HepG2 (cell line): ENCODE data around the gene ZNF30. TPM values are rescaled to one million over a fixed set of nuclear protein-coding genes. Genes with fewer than 3 reads are reported as not detected.

Source experiments
- AGO2 ChIP-seq: fragments of 200-400 bp; formaldehyde crosslinking; optimal IDR thresholded peaks from 2 replicates; pipeline ENCODE3; 2017; ENCODE audit warnings: mild to moderate bottlenecking, low read depth, low read length, moderate library complexity
- CSRNP2 ChIP-seq: sonication (generic); formaldehyde crosslinking; conservative IDR thresholded peaks from 2 replicates; pipeline ENCODE4 v1.8.0; 2022; ENCODE audit warnings: low read depth, missing genetic modification reagents
- EP300 ChIP-seq, 3 experiments: sonication (generic) in 1 of 3; formaldehyde crosslinking in 1 of 3; IDR thresholded peaks; 2 replicates each; pipeline versions ENCODE4 v1.5.1 to v1.6.1; 2011 to 2020; ENCODE audit warnings: low read depth in 2 of 3, low read length in 2 of 3, borderline replicate concordance in 1 of 3, improper control_type of control experiment in 1 of 3, mild to moderate bottlenecking in 1 of 3, missing genetic modification reagents in 1 of 3, moderate library complexity in 1 of 3
- ETV6 ChIP-seq: sonication (generic); formaldehyde crosslinking; conservative IDR thresholded peaks from 2 replicates; pipeline ENCODE4 v1.4.0; 2020; ENCODE audit warnings: missing genetic modification reagents
- JUND ChIP-seq: sonication (generic); formaldehyde crosslinking; IDR thresholded peaks from 2 replicates; pipeline ENCODE4 v1.8.0; 2022; ENCODE audit warnings: mild to moderate bottlenecking, missing genetic modification reagents
- KDM2A ChIP-seq: sonication (generic); formaldehyde crosslinking; IDR thresholded peaks from 2 replicates; pipeline ENCODE4 v1.4.0; 2020; ENCODE audit warnings: low read depth, missing genetic modification reagents, borderline replicate concordance
- KLF6 ChIP-seq: IDR thresholded peaks from 2 replicates; pipeline ENCODE4 v1.8.0; 2016; ENCODE audit warnings: missing biosample characterization, missing genetic modification reagents
- MBNL3 ChIP-seq: fragments of 250-450 bp; sonication (Bioruptor Pico); conservative IDR thresholded peaks from 2 replicates; pipeline ENCODE4 v1.8.0; 2022; ENCODE audit warnings: mild to moderate bottlenecking, inconsistent platforms
- MXD3 ChIP-seq: IDR thresholded peaks from 2 replicates; pipeline ENCODE4 v1.6.1; 2016; ENCODE audit warnings: mild to moderate bottlenecking, missing biosample characterization, missing genetic modification reagents
- MXD4 ChIP-seq: IDR thresholded peaks from 2 replicates; pipeline ENCODE4 v1.6.1; 2016; ENCODE audit warnings: mild to moderate bottlenecking, missing biosample characterization, missing genetic modification reagents
- NFRKB ChIP-seq: fragments of 450-650 bp; IDR thresholded peaks from 2 replicates; pipeline ENCODE4 v1.6.1; 2017
- RARA ChIP-seq: IDR thresholded peaks from 2 replicates; pipeline ENCODE4 v1.6.1; 2016; ENCODE audit warnings: missing genetic modification reagents, missing compliant biosample characterization
- RERE ChIP-seq: IDR thresholded peaks from 2 replicates; pipeline ENCODE4 v1.6.1; 2016; ENCODE audit warnings: low read depth, missing genetic modification reagents, missing compliant biosample characterization
- THAP11 ChIP-seq: IDR thresholded peaks from 2 replicates; pipeline ENCODE4 v1.6.1; 2016; ENCODE audit warnings: missing biosample characterization, missing genetic modification reagents
- ZBTB43 ChIP-seq: sonication (generic); formaldehyde crosslinking; conservative IDR thresholded peaks from 2 replicates; pipeline ENCODE4 v1.4.0; 2020; ENCODE audit warnings: missing genetic modification reagents
- ZNF317 ChIP-seq: sonication (generic); formaldehyde crosslinking; IDR thresholded peaks from 2 replicates; pipeline ENCODE4 v1.5.0; 2020; ENCODE audit warnings: mild to moderate bottlenecking, missing genetic modification reagents
- ZNF326 ChIP-seq: sonication (generic); formaldehyde crosslinking; IDR thresholded peaks from 2 replicates; pipeline ENCODE4 v1.4.0; 2020; ENCODE audit warnings: missing genetic modification reagents, borderline replicate concordance
- ZNF331 ChIP-seq: sonication (generic); formaldehyde crosslinking; IDR thresholded peaks from 2 replicates; pipeline ENCODE4 v1.4.0; 2020; ENCODE audit warnings: missing genetic modification reagents
- ZNF615 ChIP-seq: sonication (generic); formaldehyde crosslinking; IDR thresholded peaks from 2 replicates; pipeline ENCODE4 v1.5.0; 2020; ENCODE audit warnings: mild to moderate bottlenecking, missing genetic modification reagents, borderline replicate concordance
- polyA plus RNA-seq, 8 experiments: library from polyadenylated mRNA; depleted of rRNA in 3 of 8; stranded (reverse) in 7 of 8; unstranded in 1 of 8; fragments of >200 nt; fragmentation: Illumina TruSeq in 4 of 8; extraction: Trizol in 4 of 8; gene quantifications; 2 replicates each; pipeline versions ENCODE4 v1.2.1 to v1.2.3, GENCODE V29; 2011 to 2016; ENCODE audit warnings: low read depth in 4 of 8, missing spikeins in 1 of 8, mixed read lengths in 1 of 8; ENCODE audit not compliant: insufficient read depth in 1 of 8
- total RNA-seq, 5 experiments: library from RNA; depleted of rRNA; stranded (reverse); fragments of >200 nt; fragmentation: Illumina TruSeq; extraction: Trizol; gene quantifications; 2 replicates each; pipeline ENCODE4 v1.2.3, GENCODE V29; 2016; ENCODE audit warnings: low read depth in 1 of 5
- TF ChIP-seq, protein P1 (sequence below): IDR thresholded peaks from 2 replicates; pipeline ENCODE4 v1.6.1; 2016; ENCODE audit warnings: missing genetic modification reagents, missing compliant biosample characterization
- TF ChIP-seq, protein P2 (sequence below): sonication (generic); formaldehyde crosslinking; IDR thresholded peaks from 2 replicates; pipeline ENCODE4 v1.8.0; 2023; ENCODE audit warnings: mild to moderate bottlenecking, missing genetic modification reagents

The ZNF30 gene
- total and polyA plus RNA-seq, 2 of the 13 experiments (the other 11 are each of a cell fraction or from before 2014, with no cell fraction given), result 2.3 to 4.4 TPM

DNA sequence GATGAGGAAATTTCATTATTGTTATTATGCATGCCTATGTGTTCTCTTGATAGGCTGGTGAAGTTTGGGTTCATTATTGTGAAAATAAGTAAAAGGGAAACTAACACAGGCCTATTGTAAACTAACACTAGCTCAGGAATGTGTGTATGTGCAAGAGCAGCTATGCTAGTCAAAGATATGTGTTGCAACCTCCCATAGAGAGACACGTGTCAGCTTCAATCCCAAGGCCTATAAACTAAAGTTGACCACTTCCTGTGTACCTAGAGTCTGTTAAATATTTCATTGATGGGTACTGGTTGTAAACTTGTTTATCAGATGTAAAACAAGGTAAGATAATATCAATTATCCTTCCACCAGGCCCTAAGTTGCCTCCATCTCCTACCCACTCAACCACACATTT is 44.7 kb upstream of the ZNF30 start (continued):
- TF ChIP-seq ZNF317 (CRISPR knock-in tag) (no peak), CSRNP2 (no peak), ETV6 (no peak), JUND (0 out of 2 replicates have a peak, but pooled peaks have one; percentile 7), NFRKB (no peak), ZNF331 (CRISPR knock-in tag) (peak; percentile 37; the same call in 1 of the 2 replicates), EP300 (IDR thresholded peaks at IDR 0.05; ENCODE audit: low read depth in 2 of 2, low read length in 2 of 2) (peak in 1 of 2 experiments; percentile 50; a peak in 1 of 4 replicates), EP300 (CRISPR knock-in tag; IDR thresholded peaks at IDR 0.05; ENCODE audit: borderline replicate concordance) (0 out of 2 replicates have a peak, but pooled peaks have one; percentile 15), ZBTB43 (CRISPR knock-in tag) (peak; percentile 91), MBNL3 (CRISPR knock-in tag) (no peak), AGO2 (no peak), KLF6 (CRISPR knock-in tag) (no peak), RERE (CRISPR knock-in tag) (peak; percentile 28; the same call in 1 of the 2 replicates), MXD4 (CRISPR knock-in tag) (no peak), ZNF326 (CRISPR knock-in tag) (no peak), THAP11 (CRISPR knock-in tag) (peak; percentile 52; the same call in 1 of the 2 replicates), ZNF615 (CRISPR knock-in tag) (no peak), KDM2A (CRISPR knock-in tag) (no peak), RARA (CRISPR knock-in tag) (peak; percentile 35; the same call in 1 of the 2 replicates), MXD3 (CRISPR knock-in tag) (no peak)
- TF ChIP-seq, protein P1, sequence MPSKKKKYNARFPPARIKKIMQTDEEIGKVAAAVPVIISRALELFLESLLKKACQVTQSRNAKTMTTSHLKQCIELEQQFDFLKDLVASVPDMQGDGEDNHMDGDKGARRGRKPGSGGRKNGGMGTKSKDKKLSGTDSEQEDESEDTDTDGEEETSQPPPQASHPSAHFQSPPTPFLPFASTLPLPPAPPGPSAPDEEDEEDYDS (CRISPR knock-in tag), result no peak; the same call in 1 of the 2 replicates
- TF ChIP-seq, protein P2, sequence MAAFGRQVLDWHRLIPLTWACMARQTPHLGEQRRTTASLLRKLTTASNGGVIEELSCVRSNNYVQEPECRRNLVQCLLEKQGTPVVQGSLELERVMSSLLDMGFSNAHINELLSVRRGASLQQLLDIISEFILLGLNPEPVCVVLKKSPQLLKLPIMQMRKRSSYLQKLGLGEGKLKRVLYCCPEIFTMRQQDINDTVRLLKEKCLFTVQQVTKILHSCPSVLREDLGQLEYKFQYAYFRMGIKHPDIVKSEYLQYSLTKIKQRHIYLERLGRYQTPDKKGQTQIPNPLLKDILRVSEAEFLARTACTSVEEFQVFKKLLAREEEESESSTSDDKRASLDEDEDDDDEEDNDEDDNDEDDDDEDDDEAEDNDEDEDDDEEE (CRISPR knock-in tag), result no peak
